Esophagus squamous epithelium (tissue), 5 donors: ENCODE results near the gene MBD2. TPM values are rescaled to one million over a fixed set of nuclear protein-coding genes. Genes with fewer than 3 reads are reported as not detected.

Experiments used
- DNase-seq: peaks from one replicate; lab custom pipeline; 2025; lab: John Stamatoyannopoulos, UW
- H3K27ac ChIP-seq, 4 donors: fragments of 200-600 bp; sonication (generic); one replicate each; pipeline ENCODE4 v1.5.1; 2016 to 2019; ENCODE audit warnings: mild to moderate bottlenecking in 1 of 4
- H3K27me3 ChIP-seq, 4 donors: fragments of 200-600 bp; sonication (generic); 1 replicate in 3 of 4; 2 replicates in 1 of 4; pipeline versions ENCODE4 v1.5.1 to v1.6.0; 2017 to 2021; ENCODE audit warnings: antibody characterized with exemption in 1 of 4
- H3K36me3 ChIP-seq, 3 donors: fragments of 200-600 bp; sonication (generic); one replicate each; pipeline ENCODE4 v1.5.1; 2016 to 2019
- H3K4me1 ChIP-seq, 3 donors: fragments of 200-600 bp; sonication (generic); one replicate each; pipeline ENCODE4 v1.5.1; 2017 to 2019
- H3K4me3 ChIP-seq, 4 donors: fragments of 200-600 bp; sonication (generic); 1 replicate in 3 of 4; 2 replicates in 1 of 4; pipeline ENCODE4 v1.5.1; 2016 to 2019; ENCODE audit warnings: mild to moderate bottlenecking in 2 of 4, moderate library complexity in 1 of 4
- H3K9me3 ChIP-seq, 3 donors: fragments of 200-600 bp; sonication (generic); one replicate each; pipeline ENCODE4 v1.5.1; 2016 to 2019
- CTCF ChIP-seq, 6 experiments: fragments of 450-650 bp in 4 of 6; fragments of 200-600 bp in 2 of 6; sonication (generic) in 2 of 6; IDR thresholded peaks; one replicate each; pipeline ENCODE4 v1.5.1; 2016 to 2019; ENCODE audit warnings: antibody characterized with exemption in 6 of 6, mild to moderate bottlenecking in 4 of 6, moderate library complexity in 4 of 6
- POLR2A ChIP-seq, 4 donors: fragments of 450-650 bp; IDR thresholded peaks; one replicate each; pipeline ENCODE4 v1.6.1; 2017; ENCODE audit warnings: antibody characterized with exemption in 4 of 4, mild to moderate bottlenecking in 4 of 4, moderate library complexity in 3 of 4
- WGBS, 2 donors: methylation state at CpG; one replicate each; pipeline ENCODE4 v1.1.5; 2018; 5-methylcytosine and 5-hydroxymethylcytosine counted together
- intact Hi-C: fragments of 100-400 bp; cut with DNase I; formaldehyde crosslinking; loops from one replicate; pipeline ENCODE4 v1.15.0; 2022
- total RNA-seq, 4 donors: library from RNA; depleted of rRNA; stranded (reverse); fragments of >200 nt; gene quantifications; one replicate each; pipeline ENCODE4 v1.1.0, GENCODE V29; 2016
- donor health status: DM: yes; HTN: yes; CAD: no.

The MBD2 gene
- total RNA-seq, 4 donors from 2014 or later, result 38.2 to 48.4 (median 46.3) TPM

DNA sequence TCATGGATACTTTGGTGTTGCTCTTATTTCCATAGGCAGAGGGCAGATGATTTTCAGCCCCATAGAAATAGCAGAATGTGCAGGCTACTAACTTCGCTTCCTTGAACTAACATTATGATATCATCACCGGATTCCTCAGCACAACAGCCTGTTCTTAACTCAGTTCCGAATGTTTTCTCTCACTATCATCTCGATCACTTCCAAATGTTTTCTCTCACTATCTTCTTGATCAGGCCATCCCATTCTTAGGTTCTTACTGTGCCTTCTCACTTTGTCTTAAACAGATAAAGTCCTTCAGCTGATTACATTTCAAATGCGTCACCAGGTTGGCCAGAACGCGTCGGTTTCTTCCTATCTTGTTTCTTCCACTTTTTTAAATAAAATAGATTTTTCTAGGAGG, 11.4 kb upstream of the MBD2 start:
- H3K4me1 ChIP-seq, result peaks cover 0 to 12% (median 4%) of the 10 kb centered on the region in 3 donors
- 88 to 94% methylated on average over 8 of the region's 8 CpGs for whole genome bisulfite sequencing, 2 donors
- H3K36me3 ChIP-seq, result no peaks in the 10 kb centered on the region
- intact Hi-C loops, result no loop called here
- TF ChIP-seq POLR2A (IDR thresholded peaks at IDR 0.05) (no peak), CTCF (IDR thresholded peaks at IDR 0.05) (no peak)
- H3K4me3 ChIP-seq, result no peak overlapping the region
- H3K27ac ChIP-seq, result no peak overlapping the region
- no peaks in the 10 kb centered on the region for H3K27me3 ChIP-seq
- no peaks in the 10 kb centered on the region for H3K9me3 ChIP-seq
- DNase-seq, result no peak

- no peaks in the 10 kb centered on the region for H3K36me3 ChIP-seq
- DNase-seq, result no peak
- no peaks in the 10 kb centered on the region for H3K27me3 ChIP-seq
- no peak overlapping the region for H3K4me3 ChIP-seq
- no peak for TF ChIP-seq POLR2A (IDR thresholded peaks at IDR 0.05)
- peaks cover 0 to 15% (median 4%) of the 10 kb centered on the region in 3 donors for H3K4me1 ChIP-seq
- no peaks in the 10 kb centered on the region for H3K9me3 ChIP-seq
- 75 to 78% methylated on average over 5 of the region's 5 CpGs for WGBS, 2 donors
- intact Hi-C loops, result no loop called here
- H3K27ac ChIP-seq, result peak overlapping the region in 3 of 4 donors; percentile 37 to 81 (median 40)
Observed at GRCh38 chr18:54233747-54234146, 9.3 kb upstream of the MBD2 start.

DNA sequence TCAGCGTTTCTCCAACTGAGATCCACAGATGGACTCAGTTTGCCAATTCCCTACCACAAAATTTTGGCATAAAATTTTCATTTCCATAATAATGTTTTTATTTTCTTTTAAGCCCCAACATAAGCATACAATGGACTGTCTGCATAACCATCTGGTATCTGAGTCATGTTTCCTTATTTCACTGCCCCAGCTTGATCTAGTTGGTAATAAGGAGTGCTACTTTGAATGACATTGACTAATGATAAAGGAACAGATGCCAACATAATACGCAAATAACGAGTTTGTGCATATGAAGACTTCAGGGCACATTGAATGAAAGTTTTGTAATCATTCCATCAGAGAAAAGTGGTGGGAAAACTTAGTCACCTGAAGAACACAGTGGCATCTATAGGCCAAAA, 8.8 kb upstream of the MBD2 start:
- TF ChIP-seq POLR2A (IDR thresholded peaks at IDR 0.05), result no peak
- TF ChIP-seq CTCF (IDR thresholded peaks at IDR 0.05), result no peak
- H3K36me3 ChIP-seq, result no peaks in the 10 kb centered on the region
- no peaks in the 10 kb centered on the region for H3K27me3 ChIP-seq
- no peak overlapping the region for H3K4me3 ChIP-seq
- WGBS, 2 donors, result 27 to 46% methylated on average over 3 of the region's 3 CpGs
- intact Hi-C loops, result no loop called here
- H3K9me3 ChIP-seq, result no peaks in the 10 kb centered on the region
- peaks cover 0 to 21% (median 4%) of the 10 kb centered on the region in 3 donors for H3K4me1 ChIP-seq
- H3K27ac ChIP-seq, result peak overlapping the region; percentile 62 to 81 (median 68)
- no peak for DNase-seq

GRCh38 chr18:54232485-54233227, 8.2 kb upstream of the MBD2 start:
- H3K36me3 ChIP-seq, result no peaks in the 10 kb centered on the region
- no peak for DNase-seq
- no peak overlapping the region for H3K4me3 ChIP-seq
- H3K4me1 ChIP-seq, result peaks cover 0 to 22% (median 4%) of the 10 kb centered on the region in 3 donors
- H3K27me3 ChIP-seq, result no peaks in the 10 kb centered on the region
- no peaks in the 10 kb centered on the region for H3K9me3 ChIP-seq
- WGBS, 2 donors, result 75 to 76% methylated on average over 7 of the region's 7 CpGs
- TF ChIP-seq POLR2A (IDR thresholded peaks at IDR 0.05) (no peak), CTCF (IDR thresholded peaks at IDR 0.05) (no peak)
- intact Hi-C loops, result no loop called here
- peak overlapping the region; percentile 62 to 81 (median 68) for H3K27ac ChIP-seq

DNA sequence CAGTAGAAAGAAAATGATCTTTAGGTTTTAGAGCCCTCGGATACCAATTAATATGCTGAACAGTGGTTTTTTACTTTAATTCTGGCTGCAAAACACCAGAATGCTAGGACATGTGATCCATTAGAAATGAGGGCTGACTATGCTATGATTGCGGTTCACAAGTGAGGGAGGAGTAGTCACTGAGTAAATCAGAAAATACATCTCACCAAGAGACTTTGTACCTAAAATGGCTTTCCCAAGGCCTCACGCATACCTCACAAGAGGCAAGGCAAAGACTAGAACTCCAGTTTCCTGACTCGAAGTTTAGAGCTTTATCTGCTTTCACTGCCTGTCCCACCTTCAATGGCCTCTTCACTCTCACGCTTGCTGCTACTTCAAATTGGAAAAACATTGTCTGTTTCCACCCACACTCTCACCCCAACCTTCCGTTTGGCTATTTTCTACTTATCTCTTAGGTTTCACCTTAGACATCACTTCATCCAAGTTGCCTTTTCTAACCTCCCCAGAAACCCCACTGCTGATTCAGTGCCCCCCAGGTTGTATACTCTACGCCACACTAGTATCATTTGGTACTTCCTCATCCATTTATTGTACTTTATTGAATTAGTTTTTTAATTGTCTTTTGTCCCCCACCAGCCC, 5.1 kb upstream of the MBD2 start:
- 78 to 80% methylated on average over 7 of the region's 7 CpGs for WGBS, 2 donors
- Histone ChIP-seq H3K27me3 (no peaks in the 10 kb centered on the region), H3K4me1 (peaks cover 0 to 27% (median 4%) of the 10 kb centered on the region in 3 donors), H3K27ac (no peak overlapping the region), H3K9me3 (no peaks in the 10 kb centered on the region), H3K4me3 (no peak overlapping the region), H3K36me3 (no peaks in the 10 kb centered on the region)
- no peak for DNase-seq
- TF ChIP-seq CTCF (IDR thresholded peaks at IDR 0.05), result no peak
- intact Hi-C loops, result no loop called here
